Smooth muscle cell of the brain vasculature (primary cell): ENCODE data around the gene LIPI.
"Not testable (repeated sequence)": the region's sequence is repeated elsewhere in the genome, so short reads cannot be mapped to it uniquely, and the experiment has no call there.

ENCODE experiments used
- DNase-seq: peaks from one replicate; pipeline ENCODE4 v3.0.0-alpha.2; 2012; ENCODE audit warnings: low read depth, low spot score

LIPI gene

GRCh38 chr21:14119038-14119437 lies 91.7 kb downstream of the LIPI start:
- no peak for DNase-seq

- DNase-seq = no peak
Observed at GRCh38 chr21:14116080-14116481, 94.7 kb downstream of the LIPI start.

GRCh38 chr21:14115646-14116045 lies 95.1 kb downstream of the LIPI start:
- DNase-seq = no peak

GRCh38 chr21:14114251-14114650 lies 96.5 kb downstream of the LIPI start:
- DNase-seq = no peak

- not testable (repeated sequence) for DNase-seq
Observed at GRCh38 chr21:14104564-14104963, 106.2 kb downstream of the LIPI start.

- no peak for DNase-seq
Observed at GRCh38 chr21:14099570-14099969, 111.2 kb downstream of the LIPI start.

- no peak for DNase-seq
Observed at GRCh38 chr21:14097881-14098499, 112.8 kb downstream of the LIPI start.

- DNase-seq = no peak
Observed at GRCh38 chr21:14096577-14096976, 114.2 kb downstream of the LIPI start.

- DNase-seq = no peak
Observed at GRCh38 chr21:14096172-14096571, 114.6 kb downstream of the LIPI start.

- no peak for DNase-seq
Observed at GRCh38 chr21:14095056-14095455, 115.7 kb downstream of the LIPI start.

- DNase-seq = no peak
Observed at GRCh38 chr21:14092834-14093560, 117.8 kb downstream of the LIPI start.

GRCh38 chr21:14090184-14090583 lies 120.6 kb downstream of the LIPI start:
- not testable (repeated sequence) for DNase-seq

- no peak for DNase-seq
Observed at GRCh38 chr21:14088391-14088790, 122.4 kb downstream of the LIPI start.

GRCh38 chr21:14086553-14086952 lies 124.2 kb downstream of the LIPI start:
- no peak for DNase-seq

GRCh38 chr21:14084701-14085100 lies 126.1 kb downstream of the LIPI start:
- no peak for DNase-seq

- DNase-seq = no peak
Observed at GRCh38 chr21:14084068-14084501, 126.7 kb downstream of the LIPI start.

GRCh38 chr21:14080764-14081096 lies 130.0 kb downstream of the LIPI start:
- no peak for DNase-seq

- DNase-seq = no peak
Observed at GRCh38 chr21:14080040-14080763, 130.6 kb downstream of the LIPI start.

- no peak for DNase-seq
Observed at GRCh38 chr21:14078746-14079375, 131.9 kb downstream of the LIPI start.

GRCh38 chr21:14076143-14076806 lies 134.5 kb downstream of the LIPI start:
- no peak for DNase-seq

GRCh38 chr21:14075346-14076142 lies 135.2 kb downstream of the LIPI start:
- DNase-seq = no peak
